K562 (cell line): ENCODE measurements around the gene LRRC71. TPM values are rescaled to one million over a fixed set of nuclear protein-coding genes. Genes with fewer than 3 reads are reported as not detected.

Experiments
- ETS1 ChIP-seq: conservative IDR thresholded peaks from 2 replicates; pipeline ENCODE4 v1.6.1; 2011; ENCODE audit warnings: low read depth, mild to moderate bottlenecking, low read length; ENCODE audit not compliant: control insufficient read depth
- FOXJ3 ChIP-seq: sonication (generic); formaldehyde crosslinking; IDR thresholded peaks from 2 replicates; pipeline ENCODE4 v1.4.0; 2020; ENCODE audit warnings: mild to moderate bottlenecking, missing genetic modification reagents
- FOXK2 ChIP-seq, 2 experiments: fragments of 450-650 bp; IDR thresholded peaks in 1 of 2; conservative IDR thresholded peaks in 1 of 2; 2 replicates each; pipeline ENCODE4 v1.6.1; 2016; ENCODE audit warnings: low read depth in 2 of 2, mild to moderate bottlenecking in 1 of 2
- HDAC8 ChIP-seq: fragments of 450-650 bp; IDR thresholded peaks from 2 replicates; pipeline ENCODE4 v1.6.1; 2016; ENCODE audit warnings: mild to moderate bottlenecking, missing genetic modification characterization, moderate library complexity, missing compliant biosample characterization
- HNRNPK ChIP-seq: fragments of 200-400 bp; formaldehyde crosslinking; IDR thresholded peaks from one replicate; pipeline ENCODE4 v1.6.1; 2018; ENCODE audit warnings: mild to moderate bottlenecking, low read depth, low read length; ENCODE audit not compliant: poor library complexity, severe bottlenecking
- KLF16 ChIP-seq: IDR thresholded peaks from 2 replicates; pipeline ENCODE4 v1.6.1; 2016; ENCODE audit warnings: antibody characterized with exemption
- LEF1 ChIP-seq: fragments of 450-650 bp; IDR thresholded peaks from 2 replicates; pipeline ENCODE4 v1.6.1; 2016; ENCODE audit warnings: mild to moderate bottlenecking
- NCOR1 ChIP-seq: fragments of 450-650 bp; IDR thresholded peaks from 2 replicates; pipeline ENCODE4 v1.6.1; 2016; ENCODE audit warnings: mild to moderate bottlenecking, moderate library complexity
- NEUROD1 ChIP-seq: fragments of 150-350 bp; IDR thresholded peaks from 2 replicates; pipeline ENCODE4 v1.6.1; 2014; ENCODE audit warnings: borderline replicate concordance, low read length, low read depth; ENCODE audit not compliant: partially characterized antibody
- PHB2 ChIP-seq: fragments of 450-650 bp; IDR thresholded peaks from 2 replicates; pipeline ENCODE4 v1.6.1; 2017; ENCODE audit warnings: low read depth
- PML ChIP-seq: IDR thresholded peaks from 2 replicates; pipeline ENCODE4 v1.6.1; 2012; ENCODE audit warnings: low read length, inconsistent platforms
- POU5F1 ChIP-seq: fragments of 150-350 bp; IDR thresholded peaks from 2 replicates; pipeline ENCODE4 v1.6.1; 2014; ENCODE audit warnings: borderline replicate concordance, low read length, low read depth, mild to moderate bottlenecking; ENCODE audit not compliant: partially characterized antibody
- RUNX1 ChIP-seq: sonication (generic); IDR thresholded peaks from 2 replicates; pipeline ENCODE4 v1.6.1; 2016; ENCODE audit warnings: antibody characterized with exemption, low read depth
- SAFB2 ChIP-seq: fragments of 200-400 bp; formaldehyde crosslinking; IDR thresholded peaks from 2 replicates; pipeline ENCODE4 v1.6.1; 2018; ENCODE audit warnings: borderline replicate concordance, low read length, low read depth, moderate library complexity; ENCODE audit not compliant: severe bottlenecking
- SMAD2 ChIP-seq: fragments of 150-350 bp; IDR thresholded peaks from 2 replicates; pipeline ENCODE4 v1.6.1; 2014; ENCODE audit warnings: low read depth, mild to moderate bottlenecking, low read length
- SRSF7 ChIP-seq: fragments of 200-400 bp; formaldehyde crosslinking; optimal IDR thresholded peaks from 2 replicates; pipeline ENCODE3; 2017; ENCODE audit warnings: mild to moderate bottlenecking, low read depth, low read length
- TAL1 ChIP-seq: fragments of 450-650 bp; IDR thresholded peaks from 2 replicates; pipeline ENCODE4 v1.6.1; 2016; ENCODE audit warnings: mild to moderate bottlenecking
- XRCC5 ChIP-seq: fragments of 200-400 bp; formaldehyde crosslinking; IDR thresholded peaks from 2 replicates; pipeline ENCODE4 v1.6.1; 2017; ENCODE audit warnings: low read depth, mild to moderate bottlenecking, low read length
- ZFP36 ChIP-seq: fragments of 150-350 bp; IDR thresholded peaks from 2 replicates; pipeline ENCODE4 v1.6.1; 2018; ENCODE audit warnings: low read length, low read depth; ENCODE audit not compliant: partially characterized antibody
- ZKSCAN3 ChIP-seq: fragments of 250-450 bp; sonication (Bioruptor Pico); IDR thresholded peaks from 2 replicates; pipeline ENCODE4 v1.4.0; 2020
- ZNF239 ChIP-seq: fragments of 250-450 bp; sonication (Bioruptor Pico); IDR thresholded peaks from 2 replicates; pipeline ENCODE4 v1.4.0; 2020; ENCODE audit warnings: mild to moderate bottlenecking
- ZNF395 ChIP-seq: fragments of 200-800 bp; sonication (Bioruptor generic); IDR thresholded peaks from 2 replicates; pipeline ENCODE4 v1.6.1; 2017; ENCODE audit warnings: missing genetic modification characterization, missing compliant biosample characterization
- polyA plus RNA-seq, 8 experiments: library from polyadenylated mRNA; depleted of rRNA in 4 of 8; stranded (reverse) in 5 of 8; unstranded in 3 of 8; fragments of >200 nt; fragmentation: Nextera tagmentation in 2 of 8; fragmentation: Illumina TruSeq in 1 of 8; extraction: Ambion mirVana in 2 of 8; extraction: Trizol in 1 of 8; gene quantifications; 2 replicates each; pipeline versions ENCODE4 v1.2.1 to v1.2.3, GENCODE V29; 2011 to 2014; ENCODE audit warnings: inconsistent platforms in 1 of 8, missing spikeins in 1 of 8
- total RNA-seq, 7 experiments: library from RNA; depleted of rRNA in 6 of 7; stranded (reverse); fragments of >200 nt in 6 of 7; fragmentation: Illumina TruSeq in 2 of 7; extraction: Trizol in 2 of 7; gene quantifications; 2 replicates each; pipeline versions ENCODE4 v1.2.1 to v1.2.3, GENCODE V29; 2011 to 2021; ENCODE audit warnings: low replicate concordance in 1 of 7
- TF ChIP-seq, protein P1 (sequence below): sonication (generic); formaldehyde crosslinking; IDR thresholded peaks from 2 replicates; pipeline ENCODE4 v1.8.0; 2022; ENCODE audit warnings: mild to moderate bottlenecking, missing genetic modification reagents
- TF ChIP-seq, protein P2 (sequence below), 2 experiments: IDR thresholded peaks; 2 replicates each; pipeline ENCODE4 v1.6.1; 2012; ENCODE audit warnings: improper control_type of control experiment in 2 of 2, low read depth in 2 of 2, low read length in 2 of 2, borderline replicate concordance in 1 of 2
- TF ChIP-seq, protein P3 (sequence below): sonication (generic); formaldehyde crosslinking; IDR thresholded peaks from 2 replicates; pipeline ENCODE4 v1.8.0; 2022; ENCODE audit warnings: mild to moderate bottlenecking, missing genetic modification reagents

Gene LRRC71
- total and polyA plus RNA-seq, 9 of the 15 experiments (the other 6 are each of a cell fraction or from before 2014, with no cell fraction given), result 0.06 to 1.2 (median 0.51) TPM; not detected in 1

DNA sequence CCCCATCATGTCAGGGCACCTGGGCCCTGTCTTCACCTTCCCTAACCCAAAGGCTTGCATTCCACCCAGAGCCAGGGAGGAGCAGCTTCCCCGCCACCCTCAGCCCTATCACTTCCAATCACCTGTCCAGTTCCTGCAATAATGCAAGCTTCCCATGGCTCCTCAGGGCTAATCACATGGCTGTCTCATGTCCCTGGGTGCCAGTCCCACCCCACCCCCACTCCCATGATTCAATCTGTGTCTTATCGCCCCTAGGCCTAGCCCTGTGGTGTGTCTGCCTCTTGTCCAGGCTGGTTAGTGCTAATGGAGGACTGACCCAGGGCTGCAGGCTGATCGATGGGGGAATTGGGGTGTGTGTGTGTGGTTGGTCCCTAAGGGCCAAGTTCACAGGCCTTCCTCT is 37.9 kb upstream of the LRRC71 start (continued):
- no peak for TF ChIP-seq PML
- TF ChIP-seq, protein P1, sequence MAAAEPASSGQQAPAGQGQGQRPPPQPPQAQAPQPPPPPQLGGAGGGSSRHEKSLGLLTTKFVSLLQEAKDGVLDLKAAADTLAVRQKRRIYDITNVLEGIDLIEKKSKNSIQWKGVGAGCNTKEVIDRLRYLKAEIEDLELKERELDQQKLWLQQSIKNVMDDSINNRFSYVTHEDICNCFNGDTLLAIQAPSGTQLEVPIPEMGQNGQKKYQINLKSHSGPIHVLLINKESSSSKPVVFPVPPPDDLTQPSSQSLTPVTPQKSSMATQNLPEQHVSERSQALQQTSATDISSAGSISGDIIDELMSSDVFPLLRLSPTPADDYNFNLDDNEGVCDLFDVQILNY, result no peak
- no peak for TF ChIP-seq HDAC8 (tag)
- no peak for TF ChIP-seq SRSF7
- TF ChIP-seq ZFP36, result no peak
- TF ChIP-seq FOXK2 (conservative IDR thresholded peaks at IDR 0.05 in 1 of 2, IDR thresholded peaks at IDR 0.05 in 1 of 2; ENCODE audit: low read depth in 2 of 2), result no peak
- TF ChIP-seq XRCC5, result no peak
- no peak for TF ChIP-seq RUNX1
- TF ChIP-seq TAL1, result peak; percentile 46
- TF ChIP-seq ZKSCAN3 (CRISPR knock-in tag), result no peak
- TF ChIP-seq NCOR1, result no peak
- TF ChIP-seq LEF1, result no peak; the same call in 1 of the 2 replicates
- TF ChIP-seq KLF16, result no peak
- TF ChIP-seq SAFB2, result no peak
- TF ChIP-seq, protein P2, sequence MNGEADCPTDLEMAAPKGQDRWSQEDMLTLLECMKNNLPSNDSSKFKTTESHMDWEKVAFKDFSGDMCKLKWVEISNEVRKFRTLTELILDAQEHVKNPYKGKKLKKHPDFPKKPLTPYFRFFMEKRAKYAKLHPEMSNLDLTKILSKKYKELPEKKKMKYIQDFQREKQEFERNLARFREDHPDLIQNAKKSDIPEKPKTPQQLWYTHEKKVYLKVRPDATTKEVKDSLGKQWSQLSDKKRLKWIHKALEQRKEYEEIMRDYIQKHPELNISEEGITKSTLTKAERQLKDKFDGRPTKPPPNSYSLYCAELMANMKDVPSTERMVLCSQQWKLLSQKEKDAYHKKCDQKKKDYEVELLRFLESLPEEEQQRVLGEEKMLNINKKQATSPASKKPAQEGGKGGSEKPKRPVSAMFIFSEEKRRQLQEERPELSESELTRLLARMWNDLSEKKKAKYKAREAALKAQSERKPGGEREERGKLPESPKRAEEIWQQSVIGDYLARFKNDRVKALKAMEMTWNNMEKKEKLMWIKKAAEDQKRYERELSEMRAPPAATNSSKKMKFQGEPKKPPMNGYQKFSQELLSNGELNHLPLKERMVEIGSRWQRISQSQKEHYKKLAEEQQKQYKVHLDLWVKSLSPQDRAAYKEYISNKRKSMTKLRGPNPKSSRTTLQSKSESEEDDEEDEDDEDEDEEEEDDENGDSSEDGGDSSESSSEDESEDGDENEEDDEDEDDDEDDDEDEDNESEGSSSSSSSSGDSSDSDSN (IDR thresholded peaks at IDR 0.05; ENCODE audit: borderline replicate concordance in 1 of 2, low read depth in 2 of 2, low read length in 2 of 2), result no peak
- 0 out of 2 replicates have a peak, but pooled peaks have one; percentile 22 for TF ChIP-seq ZNF239 (CRISPR knock-in tag)
- no peak for TF ChIP-seq ETS1
- TF ChIP-seq, protein P3, sequence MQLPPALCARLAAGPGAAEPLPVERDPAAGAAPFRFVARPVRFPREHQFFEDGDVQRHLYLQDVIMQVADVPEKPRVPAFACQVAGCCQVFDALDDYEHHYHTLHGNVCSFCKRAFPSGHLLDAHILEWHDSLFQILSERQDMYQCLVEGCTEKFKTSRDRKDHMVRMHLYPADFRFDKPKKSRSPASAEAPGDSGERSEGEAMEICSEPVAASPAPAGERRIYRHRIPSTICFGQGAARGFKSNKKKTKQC, result no peak
- TF ChIP-seq ZNF395, result peak; percentile 29; the same call in 1 of the 2 replicates
- no peak for TF ChIP-seq PHB2
- no peak for TF ChIP-seq POU5F1
- TF ChIP-seq FOXJ3 (CRISPR knock-in tag), result no peak
- no peak for TF ChIP-seq NEUROD1
- TF ChIP-seq HNRNPK, result no peak
- no peak for TF ChIP-seq SMAD2
